ENCODE measurements around the gene CDH16.

DNA sequence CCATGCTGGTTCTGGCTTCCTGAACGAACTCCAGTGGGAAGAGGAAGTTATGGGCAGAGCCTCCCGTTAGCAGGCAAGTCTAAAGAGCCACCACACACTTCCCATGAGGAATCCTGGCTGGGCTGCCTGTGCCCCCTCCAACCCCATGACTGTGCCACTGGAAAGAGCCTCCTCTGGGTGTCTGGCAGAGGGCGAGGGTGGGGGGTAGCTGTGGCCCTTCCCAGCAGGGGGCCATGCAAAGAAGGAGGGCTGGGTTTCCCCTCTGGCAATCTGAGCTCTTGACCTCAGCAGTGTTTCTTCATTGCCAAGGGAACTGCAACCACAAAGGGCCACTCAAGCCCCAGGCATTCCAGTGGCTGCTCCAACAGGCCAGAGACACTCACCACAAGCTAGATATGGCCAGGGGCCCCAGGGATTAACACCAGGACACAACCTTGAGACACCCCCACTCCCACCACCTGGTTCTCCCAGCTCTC, 8.3 kb upstream of the CDH16 start:
- TF ChIP-seq POLR2A (IDR thresholded peaks at IDR 0.05), result peak in 1 of 4 donors; percentile 24
- TF ChIP-seq, protein P1, sequence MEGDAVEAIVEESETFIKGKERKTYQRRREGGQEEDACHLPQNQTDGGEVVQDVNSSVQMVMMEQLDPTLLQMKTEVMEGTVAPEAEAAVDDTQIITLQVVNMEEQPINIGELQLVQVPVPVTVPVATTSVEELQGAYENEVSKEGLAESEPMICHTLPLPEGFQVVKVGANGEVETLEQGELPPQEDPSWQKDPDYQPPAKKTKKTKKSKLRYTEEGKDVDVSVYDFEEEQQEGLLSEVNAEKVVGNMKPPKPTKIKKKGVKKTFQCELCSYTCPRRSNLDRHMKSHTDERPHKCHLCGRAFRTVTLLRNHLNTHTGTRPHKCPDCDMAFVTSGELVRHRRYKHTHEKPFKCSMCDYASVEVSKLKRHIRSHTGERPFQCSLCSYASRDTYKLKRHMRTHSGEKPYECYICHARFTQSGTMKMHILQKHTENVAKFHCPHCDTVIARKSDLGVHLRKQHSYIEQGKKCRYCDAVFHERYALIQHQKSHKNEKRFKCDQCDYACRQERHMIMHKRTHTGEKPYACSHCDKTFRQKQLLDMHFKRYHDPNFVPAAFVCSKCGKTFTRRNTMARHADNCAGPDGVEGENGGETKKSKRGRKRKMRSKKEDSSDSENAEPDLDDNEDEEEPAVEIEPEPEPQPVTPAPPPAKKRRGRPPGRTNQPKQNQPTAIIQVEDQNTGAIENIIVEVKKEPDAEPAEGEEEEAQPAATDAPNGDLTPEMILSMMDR (IDR thresholded peaks at IDR 0.05), result peak in 3 of 6 experiments; percentile 8 to 22 (median 18)
